ENCODE results near the gene NTNG1.
"Not testable (repeated sequence)": the region's sequence is repeated elsewhere in the genome, so short reads cannot be mapped to it uniquely, and the experiment has no call there.

Gene NTNG1

GRCh38 chr1:107200631-107201030, 59.8 kb downstream of the NTNG1 start:
- no peak for DNase-seq (ENCODE audit: low spot score)

GRCh38 chr1:107202007-107202406, 61.2 kb downstream of the NTNG1 start:
- DNase-seq (ENCODE audit: low spot score): no peak

- DNase-seq (ENCODE audit: low spot score): no peak
Observed at GRCh38 chr1:107213225-107213624, 72.4 kb downstream of the NTNG1 start.

GRCh38 chr1:107220036-107220435, 79.2 kb downstream of the NTNG1 start:
- DNase-seq (ENCODE audit: low spot score): no peak

GRCh38 chr1:107225706-107226105, 84.9 kb downstream of the NTNG1 start:
- no peak for DNase-seq (ENCODE audit: low spot score)

- DNase-seq (ENCODE audit: low spot score): no peak
Observed at GRCh38 chr1:107228704-107229371, 88.0 kb downstream of the NTNG1 start.

- DNase-seq (ENCODE audit: low spot score): no peak
Observed at GRCh38 chr1:107229711-107230110, 88.9 kb downstream of the NTNG1 start.

GRCh38 chr1:107230121-107230520, 89.3 kb downstream of the NTNG1 start:
- no peak for DNase-seq (ENCODE audit: low spot score)

GRCh38 chr1:107231291-107231690, 90.5 kb downstream of the NTNG1 start:
- DNase-seq (ENCODE audit: low spot score): no peak

- no peak for DNase-seq (ENCODE audit: low spot score)
Observed at GRCh38 chr1:107232426-107232825, 91.6 kb downstream of the NTNG1 start.

GRCh38 chr1:107236760-107237159, 95.9 kb downstream of the NTNG1 start:
- not testable (repeated sequence) for DNase-seq (ENCODE audit: low spot score)

GRCh38 chr1:107243461-107243860, 102.6 kb downstream of the NTNG1 start:
- DNase-seq (ENCODE audit: low spot score): no peak

GRCh38 chr1:107244709-107245500, 104.1 kb downstream of the NTNG1 start:
- DNase-seq (ENCODE audit: low spot score): no peak

GRCh38 chr1:107246775-107247345, 106.0 kb downstream of the NTNG1 start:
- DNase-seq (ENCODE audit: low spot score): no peak

- no peak for DNase-seq (ENCODE audit: low spot score)
Observed at GRCh38 chr1:107247679-107248078, 106.8 kb downstream of the NTNG1 start.

GRCh38 chr1:107250169-107250568, 109.3 kb downstream of the NTNG1 start:
- DNase-seq (ENCODE audit: low spot score): no peak

GRCh38 chr1:107251083-107251482, 110.2 kb downstream of the NTNG1 start:
- no peak for DNase-seq (ENCODE audit: low spot score)

- DNase-seq (ENCODE audit: low spot score): no peak
Observed at GRCh38 chr1:107251839-107252238, 111.0 kb downstream of the NTNG1 start.

- no peak for DNase-seq (ENCODE audit: low spot score)
Observed at GRCh38 chr1:107252271-107252670, 111.4 kb downstream of the NTNG1 start.

GRCh38 chr1:107254306-107254705, 113.5 kb downstream of the NTNG1 start:
- DNase-seq (ENCODE audit: low spot score): no peak

GRCh38 chr1:107255469-107255868, 114.6 kb downstream of the NTNG1 start:
- DNase-seq (ENCODE audit: low spot score): no peak

- no peak for DNase-seq (ENCODE audit: low spot score)
Observed at GRCh38 chr1:107262467-107263286, 121.8 kb downstream of the NTNG1 start.

All from LoVo (cell line).